CD14-positive monocyte (primary cell): ENCODE measurements around the gene NLE1. TPM values are rescaled to one million over a fixed set of nuclear protein-coding genes. Genes with fewer than 3 reads are reported as not detected.
"Not testable (repeated sequence)": the region's sequence is repeated elsewhere in the genome, so short reads cannot be mapped to it uniquely, and the experiment has no call there.

Source experiments
- DNase-seq, 3 donors: peaks; one replicate each; pipeline ENCODE4 v3.0.0-alpha.2; 2011 to 2022
- H2AFZ ChIP-seq: 2 replicates; pipeline ENCODE4 v1.6.0; 2012; ENCODE audit warnings: mild to moderate bottlenecking, low read depth, low read length, inconsistent platforms; ENCODE audit not compliant: insufficient read depth, poor library complexity, severe bottlenecking
- H3K27ac ChIP-seq, 2 donors: 1 replicate in 1 of 2; 2 replicates in 1 of 2; pipeline ENCODE4 v1.5.1; 2012 to 2013; ENCODE audit warnings: low read length in 2 of 2, control low read depth in 1 of 2, inconsistent platforms in 1 of 2, low read depth in 1 of 2, mild to moderate bottlenecking in 1 of 2
- H3K27me3 ChIP-seq, 2 donors: one replicate each; pipeline versions ENCODE4 v1.6.0 to v1.6.1; 2011 to 2013; ENCODE audit warnings: low read length in 2 of 2; ENCODE audit not compliant: control insufficient read depth in 2 of 2, insufficient read depth in 2 of 2
- H3K36me3 ChIP-seq, 2 donors: replicated peaks in 1 of 2; 1 replicate in 1 of 2; 2 replicates in 1 of 2; pipeline versions ENCODE4 v1.5.1 to v1.6.1; 2012 to 2013; ENCODE audit warnings: low read length in 2 of 2, control low read depth in 1 of 2, inconsistent platforms in 1 of 2, mild to moderate bottlenecking in 1 of 2; ENCODE audit not compliant: insufficient read depth in 2 of 2, control insufficient read depth in 1 of 2
- H3K4me1 ChIP-seq, 2 donors: 1 replicate in 1 of 2; 2 replicates in 1 of 2; pipeline versions ENCODE4 v1.5.1 to v1.6.1; 2012 to 2013; ENCODE audit warnings: low read length in 2 of 2, control low read depth in 1 of 2, inconsistent platforms in 1 of 2, mild to moderate bottlenecking in 1 of 2, moderate library complexity in 1 of 2; ENCODE audit not compliant: insufficient read depth in 2 of 2, control insufficient read depth in 1 of 2
- H3K4me2 ChIP-seq: replicated peaks from 2 replicates; pipeline ENCODE3; 2012; ENCODE audit warnings: low read length, moderate library complexity, mild to moderate bottlenecking; ENCODE audit not compliant: poor library complexity, severe bottlenecking; ENCODE audit errors: extremely low read depth
- H3K4me3 ChIP-seq, 3 experiments: fragments of 200-600 bp in 1 of 3; sonication (generic) in 1 of 3; replicated peaks in 1 of 3; 1 replicate in 2 of 3; 2 replicates in 1 of 3; pipeline ENCODE4 v1.5.1; 2011 to 2013; ENCODE audit warnings: low read length in 3 of 3, mild to moderate bottlenecking in 3 of 3, control low read depth in 2 of 3, low read depth in 2 of 3, inconsistent platforms in 1 of 3, moderate library complexity in 1 of 3
- H3K79me2 ChIP-seq: 2 replicates; pipeline ENCODE4 v1.6.0; 2012; ENCODE audit warnings: mild to moderate bottlenecking, control low read depth, inconsistent platforms, low read length, moderate library complexity; ENCODE audit not compliant: insufficient read depth
- H3K9ac ChIP-seq: 2 replicates; pipeline ENCODE4 v1.6.0; 2017; ENCODE audit warnings: low read length, mild to moderate bottlenecking; ENCODE audit not compliant: insufficient read depth, poor library complexity, severe bottlenecking
- H3K9me3 ChIP-seq, 2 donors: replicated peaks in 1 of 2; 1 replicate in 1 of 2; 2 replicates in 1 of 2; pipeline versions ENCODE4 v1.5.1 to v1.6.1; 2012 to 2013; ENCODE audit warnings: low read length in 2 of 2, control low read depth in 1 of 2; ENCODE audit not compliant: control insufficient read depth in 1 of 2, insufficient read depth in 1 of 2
- H4K20me1 ChIP-seq: 2 replicates; pipeline ENCODE4 v1.6.0; 2012; ENCODE audit warnings: mild to moderate bottlenecking, low read length, control low read depth, moderate library complexity; ENCODE audit not compliant: insufficient read depth
- H3K27ac Mint-ChIP-seq, 7 donors: one replicate each; pipeline ENCODE4 v1.8.0; 2020; ENCODE audit warnings: mild to moderate bottlenecking in 7 of 7, mixed read lengths in 7 of 7, moderate library complexity in 6 of 7, inconsistent platforms in 2 of 7
- H3K27me3 Mint-ChIP-seq, 3 donors: one replicate each; pipeline ENCODE4 v1.8.0; 2021 to 2022; ENCODE audit warnings: low read depth in 3 of 3, mild to moderate bottlenecking in 3 of 3, mixed read lengths in 3 of 3, moderate library complexity in 3 of 3, inconsistent platforms in 1 of 3
- H3K36me3 Mint-ChIP-seq, 2 donors: one replicate each; pipeline ENCODE4 v1.8.0; 2020; ENCODE audit warnings: mixed read lengths in 2 of 2, inconsistent platforms in 1 of 2, mild to moderate bottlenecking in 1 of 2
- H3K4me1 Mint-ChIP-seq: one replicate; pipeline ENCODE4 v1.8.0; 2020; ENCODE audit warnings: mild to moderate bottlenecking, mixed read lengths
- H3K4me3 Mint-ChIP-seq, 2 donors: one replicate each; pipeline ENCODE4 v1.8.0; 2020; ENCODE audit warnings: mild to moderate bottlenecking in 2 of 2, mixed read lengths in 2 of 2, moderate library complexity in 1 of 2
- H3K9me3 Mint-ChIP-seq, 7 donors: one replicate each; pipeline ENCODE4 v1.8.0; 2020 to 2022; ENCODE audit warnings: mixed read lengths in 7 of 7, mild to moderate bottlenecking in 6 of 7, moderate library complexity in 6 of 7, inconsistent platforms in 2 of 7
- CTCF ChIP-seq: fragments of 200-600 bp; IDR thresholded peaks from one replicate; pipeline ENCODE4 v1.8.0; 2022; ENCODE audit warnings: antibody characterized with exemption, mild to moderate bottlenecking
- WGBS: methylation state at CpG from one replicate; pipeline ENCODE4 v1.1.5; 2013; ENCODE audit warnings: missing lambda C conversion rate; ENCODE audit not compliant: insufficient coverage; 5-methylcytosine and 5-hydroxymethylcytosine counted together
- intact Hi-C, 2 donors: fragments of 100-400 bp; cut with micrococcal nuclease; formaldehyde crosslinking; loops; one replicate each; pipeline versions ENCODE4 v1.15.0 to v1.15.1; 2023
- polyA plus RNA-seq, 3 donors: library from polyadenylated mRNA; depleted of rRNA in 1 of 3; unstranded in 2 of 3; stranded (reverse) in 1 of 3; fragments of 300-500 nt in 2 of 3; fragments of >200 nt in 1 of 3; fragmentation: Illumina TruSeq in 2 of 3; gene quantifications; 1 replicate in 2 of 3; 2 replicates in 1 of 3; pipeline ENCODE4 v1.2.3, GENCODE V29; 2012 to 2021

The NLE1 gene
- polyA plus RNA-seq, 3 donors: 1.6 to 3.6 (median 2.2) TPM

- Histone ChIP-seq H4K20me1 (no peaks in the 10 kb centered on the region), H3K27ac (no peak overlapping the region), H2AFZ (no peak overlapping the region), H3K79me2 (no peaks in the 10 kb centered on the region), H3K36me3 (no peaks in the 10 kb centered on the region), H3K27me3 (no peaks in the 10 kb centered on the region), H3K9me3 (no peaks in the 10 kb centered on the region), H3K4me2 (no peak overlapping the region), H3K4me1 (peaks cover 0 to 20% of the 10 kb centered on the region in 2 donors), H3K4me3 (no peak overlapping the region), H3K9ac (no peak overlapping the region)
- H3K9me3 Mint-ChIP-seq: peaks cover 0 to 6% (median 2%) of the 10 kb centered on the region in 7 donors
- peaks cover 5 to 19% (median 13%) of the 10 kb centered on the region in 3 donors for H3K27me3 Mint-ChIP-seq
- H3K4me1 Mint-ChIP-seq: peaks cover 19% of the 10 kb centered on the region
- no peak for DNase-seq
- no peak for TF ChIP-seq CTCF
- 60% methylated on average over 2 of the region's 3 CpGs for WGBS
- H3K27ac Mint-ChIP-seq: no peak overlapping the region
- intact Hi-C loops: no loop called here
- H3K4me3 Mint-ChIP-seq: no peak overlapping the region
- H3K36me3 Mint-ChIP-seq: no peaks in the 10 kb centered on the region
Observed at GRCh38 chr17:35184274-35184673, 42.2 kb upstream of the NLE1 start.

GRCh38 chr17:35183332-35183731, 41.2 kb upstream of the NLE1 start:
- Mint-ChIP-seq H3K4me1 (peaks cover 15% of the 10 kb centered on the region), H3K4me3 (no peak overlapping the region), H3K36me3 (no peaks in the 10 kb centered on the region), H3K9me3 (peaks cover 0 to 5% (median 2%) of the 10 kb centered on the region in 7 donors), H3K27ac (no peak overlapping the region), H3K27me3 (peaks cover 5 to 18% (median 13%) of the 10 kb centered on the region in 3 donors)
- no peaks in the 10 kb centered on the region for H3K9me3 ChIP-seq
- no peak for TF ChIP-seq CTCF
- 82% methylated on average over 2 of the region's 6 CpGs for WGBS
- no peak overlapping the region for H3K4me2 ChIP-seq
- H2AFZ ChIP-seq: no peak overlapping the region
- no peak overlapping the region for H3K27ac ChIP-seq
- H3K36me3 ChIP-seq: no peaks in the 10 kb centered on the region
- peak in 1 of 3 donors; percentile 20 for DNase-seq
- H3K4me1 ChIP-seq: peaks cover 0 to 12% of the 10 kb centered on the region in 2 donors
- no peak overlapping the region for H3K4me3 ChIP-seq
- H4K20me1 ChIP-seq: no peaks in the 10 kb centered on the region
- H3K79me2 ChIP-seq: no peaks in the 10 kb centered on the region
- no peak overlapping the region for H3K9ac ChIP-seq
- no peaks in the 10 kb centered on the region for H3K27me3 ChIP-seq
- intact Hi-C loops: no loop called here

GRCh38 chr17:35179379-35179778, 37.3 kb upstream of the NLE1 start:
- H3K27me3 ChIP-seq, H2AFZ ChIP-seq, H3K27ac Mint-ChIP-seq, H3K79me2 ChIP-seq, H3K4me3 ChIP-seq, H3K4me1 Mint-ChIP-seq, DNase-seq, H3K27ac ChIP-seq, intact Hi-C loops, H3K9me3 Mint-ChIP-seq, H3K9me3 ChIP-seq, H4K20me1 ChIP-seq, H3K4me3 Mint-ChIP-seq, H3K4me2 ChIP-seq, H3K9ac ChIP-seq, H3K36me3 ChIP-seq, H3K36me3 Mint-ChIP-seq, H3K4me1 ChIP-seq: not testable (repeated sequence)
- H3K27me3 Mint-ChIP-seq: peaks cover 1 to 19% (median 5%) of the 10 kb centered on the region in 3 donors
- WGBS: no CpG with 5 or more reads among the region's 5 CpGs
